BJ (cell line): Measurements from ENCODE around the gene PARD3. TPM values are rescaled to one million over a fixed set of nuclear protein-coding genes. Genes with fewer than 3 reads are reported as not detected.

ENCODE experiments used
- CTCF ChIA-PET: fragments of 350-600 bp; formaldehyde crosslinking; extraction: SDS; loops from one replicate; lab custom pipeline; 2021; ENCODE audit warnings: antibody characterized with exemption, inconsistent platforms; lab: Yijun Ruan, JAX
- POLR2A ChIA-PET: fragments of 300-600 bp; sonication (Branson Sonifier 250); formaldehyde crosslinking; extraction: SDS; loops from one replicate; lab custom pipeline; 2021; ENCODE audit warnings: antibody characterized with exemption; lab: Charles Lee
- DNase-seq: peaks from one replicate; pipeline ENCODE4 v3.0.0-alpha.2; 2011; ENCODE audit warnings: low read depth
- H3K27me3 ChIP-seq: 2 replicates; pipeline ENCODE4 v1.6.0; 2011; ENCODE audit warnings: low read length; ENCODE audit not compliant: control insufficient read depth, insufficient read depth
- H3K36me3 ChIP-seq: 2 replicates; pipeline ENCODE4 v1.5.1; 2011; ENCODE audit warnings: low read length; ENCODE audit not compliant: control insufficient read depth, insufficient read depth
- H3K4me3 ChIP-seq: 2 replicates; pipeline ENCODE4 v1.5.1; 2011; ENCODE audit warnings: low read depth, mild to moderate bottlenecking, control low read depth, low read length
- CTCF ChIP-seq: IDR thresholded peaks from 2 replicates; pipeline ENCODE4 v1.5.1; 2011; ENCODE audit warnings: low read depth, mild to moderate bottlenecking, control low read depth, inconsistent platforms, low read length, moderate library complexity; ENCODE audit not compliant: insufficient read depth
- polyA plus RNA-seq: library from polyadenylated mRNA; depleted of rRNA; stranded (reverse); fragments of >200 nt; gene quantifications from 2 replicates; pipeline ENCODE4 v1.2.3, GENCODE V29; 2011

The PARD3 gene
- polyA plus RNA-seq, 1 experiment = 17.7 TPM

DNA sequence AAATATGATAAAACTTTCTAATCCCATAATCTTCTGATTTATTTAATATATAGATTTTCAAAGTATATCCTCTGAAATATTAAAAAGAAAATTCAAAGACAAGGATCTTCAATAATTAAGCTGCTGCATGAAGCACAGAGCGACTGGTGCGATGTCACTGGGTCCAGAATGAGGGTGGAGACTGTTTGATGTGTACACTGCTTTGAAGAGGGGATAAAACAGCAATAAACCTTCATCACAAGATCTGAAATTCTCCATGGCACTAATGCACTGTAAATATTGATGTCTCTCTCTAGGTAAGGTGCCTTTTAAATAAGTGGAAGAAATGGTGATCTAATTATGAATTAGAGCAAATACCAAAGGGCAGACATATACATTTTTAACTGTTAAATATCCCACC lies 337.8 kb downstream of the PARD3 start:
- Histone ChIP-seq H3K36me3 (no peaks in the 10 kb centered on the region), H3K4me3 (no peak overlapping the region), H3K27me3 (no peaks in the 10 kb centered on the region)
- TF ChIP-seq CTCF = no peak
- DNase-seq = no peak
- CTCF ChIA-PET = interaction anchor here (1.0 kb wide), 1 partner anchor 11 kb away, joined by 3 read pairs; no protein-coding TSS in a partner anchor
- POLR2A ChIA-PET = no interaction called here

DNA sequence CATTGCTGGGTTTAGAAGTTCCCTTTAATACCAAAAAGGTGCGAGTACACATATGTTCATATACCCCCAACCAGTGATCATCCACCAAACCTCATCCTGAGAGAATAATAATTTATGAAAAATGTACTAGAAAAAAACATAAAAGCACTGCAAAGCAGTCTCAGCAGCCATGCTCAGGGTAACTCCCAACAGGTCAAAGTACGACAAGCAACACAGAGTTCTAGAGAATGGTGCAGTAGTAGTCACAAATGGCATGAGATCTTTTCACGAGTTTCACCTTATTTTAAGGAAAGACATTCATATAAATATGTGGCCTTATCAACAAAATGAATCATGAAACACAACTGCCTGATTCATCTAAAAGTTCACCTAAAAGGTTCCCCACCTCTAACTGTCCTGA lies 338.5 kb downstream of the PARD3 start:
- DNase-seq = no peak
- Histone ChIP-seq H3K36me3 (no peaks in the 10 kb centered on the region), H3K4me3 (no peak overlapping the region), H3K27me3 (no peaks in the 10 kb centered on the region)
- TF ChIP-seq CTCF = no peak
- POLR2A ChIA-PET = no interaction called here
- CTCF ChIA-PET = no interaction called here

DNA sequence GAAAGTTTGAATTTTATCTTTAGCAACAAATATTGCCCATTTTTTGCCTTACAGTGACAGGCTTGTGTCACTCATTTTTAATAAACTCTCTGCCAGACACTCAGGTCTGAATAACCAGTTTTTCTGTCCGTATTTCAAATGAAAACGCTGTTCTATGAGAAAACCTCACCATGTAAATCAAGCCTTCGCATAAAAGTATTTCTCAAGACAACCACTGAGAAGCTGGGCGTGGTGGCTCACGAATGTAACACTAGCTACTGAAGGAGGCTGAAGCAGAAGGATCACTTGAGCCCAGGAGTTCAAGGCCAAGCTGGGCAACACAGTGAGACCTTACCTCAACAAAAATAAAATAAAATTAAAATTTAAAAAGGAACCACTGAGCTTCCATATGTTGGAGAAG lies 339.3 kb downstream of the PARD3 start:
- no peak for TF ChIP-seq CTCF
- H3K27me3 ChIP-seq = no peaks in the 10 kb centered on the region
- POLR2A ChIA-PET = no interaction called here
- no peaks in the 10 kb centered on the region for H3K36me3 ChIP-seq
- CTCF ChIA-PET = interaction anchor here (1.4 kb wide), 1 partner anchor 163 kb away, joined by 5 read pairs; no protein-coding TSS in a partner anchor
- H3K4me3 ChIP-seq = no peak overlapping the region
- DNase-seq = no peak

GRCh38 chr10:34475274-34475646 lies 339.8 kb downstream of the PARD3 start:
- Histone ChIP-seq H3K36me3 (no peaks in the 10 kb centered on the region), H3K27me3 (no peaks in the 10 kb centered on the region), H3K4me3 (no peak overlapping the region)
- POLR2A ChIA-PET = interaction anchor here (0.7 kb wide), 1 partner anchor 31 kb away, joined by 3 read pairs; no protein-coding TSS in a partner anchor
- TF ChIP-seq CTCF = no peak
- CTCF ChIA-PET = interaction anchor here (1.4 kb wide), 1 partner anchor 163 kb away, joined by 5 read pairs; no protein-coding TSS in a partner anchor
- DNase-seq = no peak

GRCh38 chr10:34474555-34475273 lies 340.4 kb downstream of the PARD3 start:
- TF ChIP-seq CTCF = no peak

More at GRCh38 chr10:34474555-34475273, 340.4 kb downstream of the PARD3 start:
- H3K36me3 ChIP-seq = peaks cover 2% of the 10 kb centered on the region; the same call in 1 of the 2 replicates
- POLR2A ChIA-PET = interaction anchor here (0.7 kb wide), 1 partner anchor 30 kb away, joined by 3 read pairs; no protein-coding TSS in a partner anchor
- CTCF ChIA-PET = interaction anchor here (1.4 kb wide), 1 partner anchor 164 kb away, joined by 5 read pairs; no protein-coding TSS in a partner anchor
- DNase-seq = no peak
- H3K27me3 ChIP-seq = no peaks in the 10 kb centered on the region
- no peak overlapping the region for H3K4me3 ChIP-seq
